Neural cell (in vitro differentiated cells): ENCODE measurements around the gene KYAT1. TPM values are rescaled to one million over a fixed set of nuclear protein-coding genes. Genes with fewer than 3 reads are reported as not detected.

Experiments
- H2AFZ ChIP-seq: fragments of 200-600, 300-800 bp; sonication (generic), shearing (Covaris generic); 2 replicates; pipeline ENCODE4 v1.6.0; 2014; ENCODE audit warnings: low read depth, mild to moderate bottlenecking, antibody characterized with exemption, low read length, moderate library complexity
- H3F3A ChIP-seq: fragments of 200-600 bp; shearing (Covaris generic); 2 replicates; pipeline ENCODE4 v1.6.1; 2016; ENCODE audit warnings: mild to moderate bottlenecking, moderate library complexity, mixed read lengths, antibody characterized with exemption, low read length; ENCODE audit not compliant: insufficient read depth, poor library complexity, severe bottlenecking
- H3K27ac ChIP-seq: fragments of 200-600, 300-800 bp; sonication (generic), shearing (Covaris generic); 2 replicates; pipeline ENCODE4 v1.5.1; 2014; ENCODE audit warnings: mild to moderate bottlenecking, low read length, moderate library complexity
- H3K27me3 ChIP-seq: fragments of 300-800, 200-600 bp; sonication (generic), shearing (Covaris generic); 2 replicates; pipeline ENCODE4 v1.6.0; 2014; ENCODE audit warnings: mild to moderate bottlenecking, low read depth, low read length, moderate library complexity; ENCODE audit not compliant: insufficient read depth
- H3K36me3 ChIP-seq: fragments of 300-800, 200-600 bp; sonication (generic), shearing (Covaris generic); 2 replicates; pipeline ENCODE4 v1.5.1; 2014; ENCODE audit warnings: mild to moderate bottlenecking, antibody characterized with exemption, low read length, moderate library complexity; ENCODE audit not compliant: insufficient read depth
- H3K4me2 ChIP-seq: fragments of 300-800, 200-600 bp; sonication (generic), shearing (Covaris generic); 2 replicates; pipeline ENCODE4 v1.6.0; 2014; ENCODE audit warnings: mild to moderate bottlenecking, low read length
- H3K4me3 ChIP-seq: fragments of 300-800, 200-600 bp; sonication (generic), shearing (Covaris generic); 2 replicates; pipeline ENCODE4 v1.5.1; 2014; ENCODE audit warnings: mild to moderate bottlenecking, low read length, moderate library complexity
- H3K79me2 ChIP-seq: fragments of 200-600 bp; shearing (Covaris generic); replicated peaks from 2 replicates; pipeline ENCODE4 v1.6.0; 2014; ENCODE audit warnings: mild to moderate bottlenecking, low read length, moderate library complexity; ENCODE audit not compliant: insufficient read depth
- H3K9ac ChIP-seq: fragments of 300-800, 200-600 bp; sonication (generic), shearing (Covaris generic); 2 replicates; pipeline ENCODE4 v1.6.1; 2016; ENCODE audit warnings: mild to moderate bottlenecking, low read length, mixed read lengths
- H3K9me2 ChIP-seq: fragments of 200-600 bp; shearing (Covaris generic); 2 replicates; pipeline ENCODE4 v1.6.1; 2016; ENCODE audit warnings: mild to moderate bottlenecking, low read length, mixed read lengths; ENCODE audit not compliant: insufficient read depth
- H3K9me3 ChIP-seq: fragments of 200-600, 300-800 bp; sonication (generic), shearing (Covaris generic); 2 replicates; pipeline ENCODE4 v1.6.1; 2016; ENCODE audit warnings: mild to moderate bottlenecking, mixed run types, low read length, moderate library complexity, mixed read lengths
- H4K20me1 ChIP-seq: fragments of 200-600 bp; shearing (Covaris generic); 2 replicates; pipeline ENCODE4 v1.6.1; 2016; ENCODE audit warnings: mild to moderate bottlenecking, mixed run types; ENCODE audit not compliant: insufficient read depth
- EP300 ChIP-seq: fragments of 450-650 bp; conservative IDR thresholded peaks from 2 replicates; pipeline ENCODE4 v1.6.1; 2014; ENCODE audit warnings: antibody characterized with exemption, mild to moderate bottlenecking, moderate library complexity; ENCODE audit not compliant: poor library complexity, severe bottlenecking
- EZH2 ChIP-seq: fragments of 200-600, 300-800 bp; shearing (Covaris generic), sonication (generic); IDR thresholded peaks from 2 replicates; pipeline ENCODE4 v1.6.1; 2014; ENCODE audit warnings: antibody characterized with exemption, low read length, borderline replicate concordance, mild to moderate bottlenecking; ENCODE audit not compliant: insufficient read depth, poor library complexity, severe bottlenecking
- MXI1 ChIP-seq: fragments of 450-650 bp; conservative IDR thresholded peaks from 2 replicates; pipeline ENCODE4 v1.6.1; 2014; ENCODE audit warnings: antibody characterized with exemption, mild to moderate bottlenecking; ENCODE audit not compliant: poor library complexity, severe bottlenecking
- POLR2AphosphoS5 ChIP-seq: IDR thresholded peaks from 2 replicates; pipeline ENCODE4 v1.6.1; 2012
- RAD21 ChIP-seq: fragments of 450-650 bp; conservative IDR thresholded peaks from 2 replicates; pipeline ENCODE4 v1.6.1; 2014; ENCODE audit warnings: antibody characterized with exemption, mild to moderate bottlenecking, moderate library complexity
- SMC3 ChIP-seq: fragments of 450-650 bp; conservative IDR thresholded peaks from 2 replicates; pipeline ENCODE4 v1.6.1; 2014; ENCODE audit warnings: antibody characterized with exemption, mild to moderate bottlenecking, moderate library complexity; ENCODE audit not compliant: poor library complexity
- TAF1 ChIP-seq: IDR thresholded peaks from 2 replicates; pipeline ENCODE4 v1.6.1; 2012; ENCODE audit warnings: low read depth
- polyA plus RNA-seq: library from polyadenylated mRNA; depleted of rRNA; stranded (reverse); fragments of >200 nt; gene quantifications from 2 replicates; pipeline ENCODE4 v1.2.3, GENCODE V29; 2014
- TF ChIP-seq, protein P1 (sequence below): fragments of 450-650 bp; IDR thresholded peaks from 2 replicates; pipeline ENCODE4 v1.5.1; 2014; ENCODE audit warnings: antibody characterized with exemption, mild to moderate bottlenecking, moderate library complexity; ENCODE audit not compliant: poor library complexity, severe bottlenecking
- TF ChIP-seq, protein P2 (sequence below): IDR thresholded peaks from 2 replicates; pipeline ENCODE4 v1.6.1; 2012; ENCODE audit warnings: borderline replicate concordance

Gene KYAT1
- polyA plus RNA-seq, 1 donor from 2014 or later = 22.6 TPM

DNA sequence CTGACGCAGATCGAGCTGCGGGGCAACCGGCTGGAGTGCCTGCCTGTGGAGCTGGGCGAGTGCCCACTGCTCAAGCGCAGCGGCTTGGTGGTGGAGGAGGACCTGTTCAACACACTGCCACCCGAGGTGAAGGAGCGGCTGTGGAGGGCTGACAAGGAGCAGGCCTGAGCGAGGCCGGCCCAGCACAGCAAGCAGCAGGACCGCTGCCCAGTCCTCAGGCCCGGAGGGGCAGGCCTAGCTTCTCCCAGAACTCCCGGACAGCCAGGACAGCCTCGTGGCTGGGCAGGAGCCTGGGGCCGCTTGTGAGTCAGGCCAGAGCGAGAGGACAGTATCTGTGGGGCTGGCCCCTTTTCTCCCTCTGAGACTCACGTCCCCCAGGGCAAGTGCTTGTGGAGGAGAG is 34.5 kb upstream of the KYAT1 start:
- Histone ChIP-seq H3F3A (no peaks in the 10 kb centered on the region), H3K4me2 (no peak overlapping the region), H4K20me1 (no peaks in the 10 kb centered on the region), H3K9ac (no peak overlapping the region), H3K27me3 (no peaks in the 10 kb centered on the region), H3K27ac (no peak overlapping the region), H3K4me3 (no peak overlapping the region), H3K79me2 (peaks cover 4% of the 10 kb centered on the region), H2AFZ (no peak overlapping the region), H3K9me3 (no peaks in the 10 kb centered on the region), H3K9me2 (no peaks in the 10 kb centered on the region), H3K36me3 (no peaks in the 10 kb centered on the region)
- TF ChIP-seq EZH2 = no peak
- TF ChIP-seq, protein P1, sequence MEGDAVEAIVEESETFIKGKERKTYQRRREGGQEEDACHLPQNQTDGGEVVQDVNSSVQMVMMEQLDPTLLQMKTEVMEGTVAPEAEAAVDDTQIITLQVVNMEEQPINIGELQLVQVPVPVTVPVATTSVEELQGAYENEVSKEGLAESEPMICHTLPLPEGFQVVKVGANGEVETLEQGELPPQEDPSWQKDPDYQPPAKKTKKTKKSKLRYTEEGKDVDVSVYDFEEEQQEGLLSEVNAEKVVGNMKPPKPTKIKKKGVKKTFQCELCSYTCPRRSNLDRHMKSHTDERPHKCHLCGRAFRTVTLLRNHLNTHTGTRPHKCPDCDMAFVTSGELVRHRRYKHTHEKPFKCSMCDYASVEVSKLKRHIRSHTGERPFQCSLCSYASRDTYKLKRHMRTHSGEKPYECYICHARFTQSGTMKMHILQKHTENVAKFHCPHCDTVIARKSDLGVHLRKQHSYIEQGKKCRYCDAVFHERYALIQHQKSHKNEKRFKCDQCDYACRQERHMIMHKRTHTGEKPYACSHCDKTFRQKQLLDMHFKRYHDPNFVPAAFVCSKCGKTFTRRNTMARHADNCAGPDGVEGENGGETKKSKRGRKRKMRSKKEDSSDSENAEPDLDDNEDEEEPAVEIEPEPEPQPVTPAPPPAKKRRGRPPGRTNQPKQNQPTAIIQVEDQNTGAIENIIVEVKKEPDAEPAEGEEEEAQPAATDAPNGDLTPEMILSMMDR = no peak
- TF ChIP-seq RAD21 = no peak
- TF ChIP-seq EP300 = no peak
- TF ChIP-seq POLR2AphosphoS5 = no peak
- no peak for TF ChIP-seq SMC3
- no peak for TF ChIP-seq MXI1
- TF ChIP-seq, protein P2, sequence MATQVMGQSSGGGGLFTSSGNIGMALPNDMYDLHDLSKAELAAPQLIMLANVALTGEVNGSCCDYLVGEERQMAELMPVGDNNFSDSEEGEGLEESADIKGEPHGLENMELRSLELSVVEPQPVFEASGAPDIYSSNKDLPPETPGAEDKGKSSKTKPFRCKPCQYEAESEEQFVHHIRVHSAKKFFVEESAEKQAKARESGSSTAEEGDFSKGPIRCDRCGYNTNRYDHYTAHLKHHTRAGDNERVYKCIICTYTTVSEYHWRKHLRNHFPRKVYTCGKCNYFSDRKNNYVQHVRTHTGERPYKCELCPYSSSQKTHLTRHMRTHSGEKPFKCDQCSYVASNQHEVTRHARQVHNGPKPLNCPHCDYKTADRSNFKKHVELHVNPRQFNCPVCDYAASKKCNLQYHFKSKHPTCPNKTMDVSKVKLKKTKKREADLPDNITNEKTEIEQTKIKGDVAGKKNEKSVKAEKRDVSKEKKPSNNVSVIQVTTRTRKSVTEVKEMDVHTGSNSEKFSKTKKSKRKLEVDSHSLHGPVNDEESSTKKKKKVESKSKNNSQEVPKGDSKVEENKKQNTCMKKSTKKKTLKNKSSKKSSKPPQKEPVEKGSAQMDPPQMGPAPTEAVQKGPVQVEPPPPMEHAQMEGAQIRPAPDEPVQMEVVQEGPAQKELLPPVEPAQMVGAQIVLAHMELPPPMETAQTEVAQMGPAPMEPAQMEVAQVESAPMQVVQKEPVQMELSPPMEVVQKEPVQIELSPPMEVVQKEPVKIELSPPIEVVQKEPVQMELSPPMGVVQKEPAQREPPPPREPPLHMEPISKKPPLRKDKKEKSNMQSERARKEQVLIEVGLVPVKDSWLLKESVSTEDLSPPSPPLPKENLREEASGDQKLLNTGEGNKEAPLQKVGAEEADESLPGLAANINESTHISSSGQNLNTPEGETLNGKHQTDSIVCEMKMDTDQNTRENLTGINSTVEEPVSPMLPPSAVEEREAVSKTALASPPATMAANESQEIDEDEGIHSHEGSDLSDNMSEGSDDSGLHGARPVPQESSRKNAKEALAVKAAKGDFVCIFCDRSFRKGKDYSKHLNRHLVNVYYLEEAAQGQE = no peak
- TF ChIP-seq TAF1 = no peak

DNA sequence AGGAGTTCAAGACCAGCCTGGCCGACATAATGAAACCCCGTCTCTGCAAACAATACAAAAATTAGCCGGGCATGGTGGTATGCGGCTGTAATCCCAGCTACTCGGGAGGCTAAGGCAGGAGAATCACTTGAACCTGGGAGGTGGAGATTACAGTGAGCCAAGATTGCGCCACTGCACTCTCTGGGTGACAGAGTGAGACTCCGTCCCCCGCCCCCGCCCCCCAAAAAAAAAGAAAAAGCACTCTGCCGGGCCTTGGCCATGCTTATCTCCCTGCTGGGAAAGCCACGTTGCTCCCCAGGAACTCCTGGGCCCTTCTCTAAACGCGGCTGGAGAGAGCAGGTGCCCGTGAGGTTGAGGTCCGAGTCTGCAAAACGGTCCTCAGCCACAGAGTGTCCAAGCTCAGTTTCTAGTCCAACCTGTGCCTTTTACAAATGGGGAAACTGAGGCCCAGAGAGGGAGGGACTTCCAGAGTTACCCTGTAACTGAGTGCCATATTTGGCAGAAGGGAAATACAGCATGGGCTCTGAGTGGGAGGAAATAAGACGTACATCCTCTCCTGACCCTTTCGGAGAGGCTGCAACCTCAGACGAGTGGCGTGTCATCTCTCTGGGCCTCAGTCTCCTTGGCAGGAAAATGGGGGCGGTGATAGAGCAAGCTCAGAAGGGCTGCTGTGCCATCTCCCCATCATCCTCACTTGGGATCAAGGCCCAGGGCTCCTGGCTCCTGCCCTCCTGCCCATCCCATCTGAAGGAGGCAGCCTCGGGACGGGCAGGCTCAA is 32.4 kb upstream of the KYAT1 start:
- H3F3A ChIP-seq = no peaks in the 10 kb centered on the region
- no peaks in the 10 kb centered on the region for H3K9me3 ChIP-seq
- H3K9ac ChIP-seq = no peak overlapping the region
- no peaks in the 10 kb centered on the region for H4K20me1 ChIP-seq
- no peaks in the 10 kb centered on the region for H3K9me2 ChIP-seq
- no peak overlapping the region for H3K4me2 ChIP-seq
- H3K36me3 ChIP-seq = no peaks in the 10 kb centered on the region
- no peaks in the 10 kb centered on the region for H3K27me3 ChIP-seq
- no peak overlapping the region for H3K4me3 ChIP-seq
- TF ChIP-seq TAF1 = no peak
- TF ChIP-seq, protein P2 = no peak
- no peak for TF ChIP-seq POLR2AphosphoS5
- TF ChIP-seq RAD21 = no peak
- TF ChIP-seq, protein P1 = no peak
- TF ChIP-seq SMC3 = no peak
- no peak for TF ChIP-seq MXI1
- no peak for TF ChIP-seq EP300
- H2AFZ ChIP-seq = no peak overlapping the region
- peaks cover 4% of the 10 kb centered on the region for H3K79me2 ChIP-seq
- no peak overlapping the region for H3K27ac ChIP-seq
